Measurements from ENCODE around the gene BPIFB3. TPM values are rescaled to one million over a fixed set of nuclear protein-coding genes. Genes with fewer than 3 reads are reported as not detected.
"Not testable (repeated sequence)": the region's sequence is repeated elsewhere in the genome, so short reads cannot be mapped to it uniquely, and the experiment has no call there.

BPIFB3 gene
- total and polyA plus RNA-seq, 2 donors: not detected

- Histone ChIP-seq H3K27ac (ENCODE audit: low read depth) (no peak overlapping the region), H3K4me1 (ENCODE audit: insufficient read depth) (no peaks in the 10 kb centered on the region), H3K36me3 (ENCODE audit: insufficient read depth) (no peaks in the 10 kb centered on the region), H3K4me3 (ENCODE audit: low read depth, low read length) (no peak overlapping the region)
- DNase-seq (ENCODE audit: extremely low spot score): no peak
- WGBS: 77% methylated on average over 6 of the region's 6 CpGs
These were observed 23.1 kb upstream of the BPIFB3 start for GRCh38 chr20:33030569-33030968.

GRCh38 chr20:33031531-33031930 lies 22.2 kb upstream of the BPIFB3 start, which contains the start of gene BPIFB6:
TSS of gene BPIFB6 (plus strand) at chr20:33031648. CDS start at chr20:33031648, 0 bp downstream.
- Histone ChIP-seq H3K4me3 (ENCODE audit: low read depth, low read length) (no peak within 1 kb of the TSS), H3K36me3 (ENCODE audit: insufficient read depth) (no peaks in the 10 kb centered on the region), H3K4me1 (ENCODE audit: insufficient read depth) (no peaks in the 10 kb centered on the region), H3K27ac (ENCODE audit: low read depth) (no peak within 1 kb of the TSS)
- WGBS: 89% methylated on average over 10 of the region's 10 CpGs
- no peak for DNase-seq (ENCODE audit: extremely low spot score)

- H3K27ac ChIP-seq (ENCODE audit: low read depth): no peak overlapping the region
- no peaks in the 10 kb centered on the region for H3K36me3 ChIP-seq (ENCODE audit: insufficient read depth)
- no peaks in the 10 kb centered on the region for H3K4me1 ChIP-seq (ENCODE audit: insufficient read depth)
- no peak overlapping the region for H3K4me3 ChIP-seq (ENCODE audit: low read depth, low read length)
- 77% methylated on average over 6 of the region's 6 CpGs for WGBS
- DNase-seq (ENCODE audit: extremely low spot score): no peak
These were observed 21.1 kb upstream of the BPIFB3 start for GRCh38 chr20:33032555-33032954.

GRCh38 chr20:33033381-33033780 lies 20.3 kb upstream of the BPIFB3 start:
- H3K4me3 ChIP-seq (ENCODE audit: low read depth, low read length): no peak overlapping the region
- DNase-seq (ENCODE audit: extremely low spot score): no peak
- no peak overlapping the region for H3K27ac ChIP-seq (ENCODE audit: low read depth)
- 68% methylated on average over 5 of the region's 5 CpGs for WGBS
- no peaks in the 10 kb centered on the region for H3K4me1 ChIP-seq (ENCODE audit: insufficient read depth)
- no peaks in the 10 kb centered on the region for H3K36me3 ChIP-seq (ENCODE audit: insufficient read depth)

- 85% methylated on average over 5 of the region's 5 CpGs for WGBS
- Histone ChIP-seq H3K4me1 (ENCODE audit: insufficient read depth) (no peaks in the 10 kb centered on the region), H3K36me3 (ENCODE audit: insufficient read depth) (no peaks in the 10 kb centered on the region), H3K4me3 (ENCODE audit: low read depth, low read length) (no peak overlapping the region), H3K27ac (ENCODE audit: low read depth) (no peak overlapping the region)
- no peak for DNase-seq (ENCODE audit: extremely low spot score)
These were observed 19.6 kb upstream of the BPIFB3 start for GRCh38 chr20:33034115-33034514.

GRCh38 chr20:33034901-33035492 lies 18.7 kb upstream of the BPIFB3 start:
- Histone ChIP-seq H3K4me1 (ENCODE audit: insufficient read depth) (no peaks in the 10 kb centered on the region), H3K27ac (ENCODE audit: low read depth) (no peak overlapping the region), H3K36me3 (ENCODE audit: insufficient read depth) (no peaks in the 10 kb centered on the region), H3K4me3 (ENCODE audit: low read depth, low read length) (no peak overlapping the region)
- no peak for DNase-seq (ENCODE audit: extremely low spot score)
- 83% methylated on average over 6 of the region's 6 CpGs for WGBS

GRCh38 chr20:33037456-33037855 lies 16.2 kb upstream of the BPIFB3 start:
- Histone ChIP-seq H3K4me1 (ENCODE audit: insufficient read depth) (no peaks in the 10 kb centered on the region), H3K36me3 (ENCODE audit: insufficient read depth) (no peaks in the 10 kb centered on the region), H3K27ac (ENCODE audit: low read depth) (no peak overlapping the region), H3K4me3 (ENCODE audit: low read depth, low read length) (no peak overlapping the region)
- no peak for DNase-seq (ENCODE audit: extremely low spot score)
- WGBS: 66% methylated on average over 5 of the region's 5 CpGs

GRCh38 chr20:33038243-33038642 lies 15.5 kb upstream of the BPIFB3 start:
- no peak for DNase-seq (ENCODE audit: extremely low spot score)
- no peak overlapping the region for H3K4me3 ChIP-seq (ENCODE audit: low read depth, low read length)
- 91% methylated on average over 4 of the region's 4 CpGs for WGBS

GRCh38 chr20:33042430-33042829 lies 11.3 kb upstream of the BPIFB3 start:
- DNase-seq (ENCODE audit: extremely low spot score): no peak
- no peaks in the 10 kb centered on the region for H3K36me3 ChIP-seq (ENCODE audit: insufficient read depth)
- WGBS: 91% methylated on average over 3 of the region's 3 CpGs

More at GRCh38 chr20:33038243-33038642, 15.5 kb upstream of the BPIFB3 start:
- Histone ChIP-seq H3K36me3 (ENCODE audit: insufficient read depth) (no peaks in the 10 kb centered on the region), H3K27ac (ENCODE audit: low read depth) (no peak overlapping the region), H3K4me1 (ENCODE audit: insufficient read depth) (no peaks in the 10 kb centered on the region)

GRCh38 chr20:33042983-33043730 lies 10.5 kb upstream of the BPIFB3 start:
- H3K4me3 ChIP-seq (ENCODE audit: low read depth, low read length): no peak overlapping the region
- WGBS: 80% methylated on average over 2 of the region's 2 CpGs
- H3K36me3 ChIP-seq (ENCODE audit: insufficient read depth): no peaks in the 10 kb centered on the region
- no peak overlapping the region for H3K27ac ChIP-seq (ENCODE audit: low read depth)
- H3K4me1 ChIP-seq (ENCODE audit: insufficient read depth): no peaks in the 10 kb centered on the region
- DNase-seq (ENCODE audit: extremely low spot score): no peak

More at GRCh38 chr20:33042430-33042829, 11.3 kb upstream of the BPIFB3 start:
- H3K4me3 ChIP-seq (ENCODE audit: low read depth, low read length): no peak overlapping the region
- H3K4me1 ChIP-seq (ENCODE audit: insufficient read depth): no peaks in the 10 kb centered on the region
- H3K27ac ChIP-seq (ENCODE audit: low read depth): no peak overlapping the region

- DNase-seq (ENCODE audit: extremely low spot score): no peak
These were observed 9.9 kb upstream of the BPIFB3 start for GRCh38 chr20:33043731-33044181.

GRCh38 chr20:33045129-33045721 lies 8.5 kb upstream of the BPIFB3 start:
- H3K36me3 ChIP-seq (ENCODE audit: insufficient read depth): not testable (repeated sequence)
- 82% methylated on average over 15 of the region's 15 CpGs for WGBS

More at GRCh38 chr20:33043731-33044181, 9.9 kb upstream of the BPIFB3 start:
- 45% methylated on average over 1 of the region's 1 CpG for WGBS
- H3K4me1 ChIP-seq (ENCODE audit: insufficient read depth): no peaks in the 10 kb centered on the region
- no peak overlapping the region for H3K4me3 ChIP-seq (ENCODE audit: low read depth, low read length)
- no peak overlapping the region for H3K27ac ChIP-seq (ENCODE audit: low read depth)
- H3K36me3 ChIP-seq (ENCODE audit: insufficient read depth): no peaks in the 10 kb centered on the region

GRCh38 chr20:33046412-33046811 lies 7.3 kb upstream of the BPIFB3 start:
- 78% methylated on average over 3 of the region's 3 CpGs for WGBS
- H3K4me1 ChIP-seq (ENCODE audit: insufficient read depth): no peaks in the 10 kb centered on the region
- DNase-seq (ENCODE audit: extremely low spot score): no peak

More at GRCh38 chr20:33045129-33045721, 8.5 kb upstream of the BPIFB3 start:
- H3K27ac ChIP-seq (ENCODE audit: low read depth); DNase-seq (ENCODE audit: extremely low spot score); H3K4me3 ChIP-seq (ENCODE audit: low read depth, low read length); H3K4me1 ChIP-seq (ENCODE audit: insufficient read depth): not testable (repeated sequence)

GRCh38 chr20:33051333-33051732 lies 2.4 kb upstream of the BPIFB3 start:
- Histone ChIP-seq H3K27ac (ENCODE audit: low read depth) (no peak overlapping the region), H3K4me1 (ENCODE audit: insufficient read depth) (no peaks in the 10 kb centered on the region), H3K36me3 (ENCODE audit: insufficient read depth) (no peaks in the 10 kb centered on the region), H3K4me3 (ENCODE audit: low read depth, low read length) (no peak overlapping the region)
- 84% methylated on average over 4 of the region's 4 CpGs for WGBS
- DNase-seq (ENCODE audit: extremely low spot score): no peak

More at GRCh38 chr20:33046412-33046811, 7.3 kb upstream of the BPIFB3 start:
- Histone ChIP-seq H3K4me3 (ENCODE audit: low read depth, low read length) (no peak overlapping the region), H3K27ac (ENCODE audit: low read depth) (no peak overlapping the region), H3K36me3 (ENCODE audit: insufficient read depth) (no peaks in the 10 kb centered on the region)
